ENCODE data around the gene GRK6.

DNA sequence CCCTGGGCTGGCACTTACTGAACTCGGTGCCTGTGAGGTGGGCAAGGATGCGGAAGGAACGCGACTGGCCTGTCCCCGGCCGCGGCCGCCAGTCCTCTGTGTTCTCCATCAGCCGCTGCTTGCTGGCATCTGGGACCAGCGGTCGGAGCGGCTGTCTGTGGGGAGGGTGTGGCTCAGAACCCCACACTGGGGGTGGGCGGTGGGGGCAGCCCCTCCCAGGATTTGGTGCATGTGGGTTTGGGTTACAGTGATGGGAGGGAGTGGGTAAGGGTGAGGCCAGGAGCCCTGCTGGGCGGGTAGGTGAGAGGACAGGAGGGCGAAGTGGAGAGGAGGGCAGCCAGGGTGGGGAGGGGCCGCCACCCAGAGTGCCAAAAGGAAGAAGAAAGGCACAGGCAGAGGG, 64.5 kb downstream of the GRK6 start:
- TF ChIP-seq, protein P1, sequence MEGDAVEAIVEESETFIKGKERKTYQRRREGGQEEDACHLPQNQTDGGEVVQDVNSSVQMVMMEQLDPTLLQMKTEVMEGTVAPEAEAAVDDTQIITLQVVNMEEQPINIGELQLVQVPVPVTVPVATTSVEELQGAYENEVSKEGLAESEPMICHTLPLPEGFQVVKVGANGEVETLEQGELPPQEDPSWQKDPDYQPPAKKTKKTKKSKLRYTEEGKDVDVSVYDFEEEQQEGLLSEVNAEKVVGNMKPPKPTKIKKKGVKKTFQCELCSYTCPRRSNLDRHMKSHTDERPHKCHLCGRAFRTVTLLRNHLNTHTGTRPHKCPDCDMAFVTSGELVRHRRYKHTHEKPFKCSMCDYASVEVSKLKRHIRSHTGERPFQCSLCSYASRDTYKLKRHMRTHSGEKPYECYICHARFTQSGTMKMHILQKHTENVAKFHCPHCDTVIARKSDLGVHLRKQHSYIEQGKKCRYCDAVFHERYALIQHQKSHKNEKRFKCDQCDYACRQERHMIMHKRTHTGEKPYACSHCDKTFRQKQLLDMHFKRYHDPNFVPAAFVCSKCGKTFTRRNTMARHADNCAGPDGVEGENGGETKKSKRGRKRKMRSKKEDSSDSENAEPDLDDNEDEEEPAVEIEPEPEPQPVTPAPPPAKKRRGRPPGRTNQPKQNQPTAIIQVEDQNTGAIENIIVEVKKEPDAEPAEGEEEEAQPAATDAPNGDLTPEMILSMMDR (IDR thresholded peaks at IDR 0.05): no peak
- no peak for TF ChIP-seq POLR2A (IDR thresholded peaks at IDR 0.05)

Data from heart left ventricle (tissue), 13 donors.